ENCODE data around the gene TMEM94.
A peak's percentile ranks its signal among the peaks of the same experiment; 100 is the strongest.
"Not testable (repeated sequence)": the region's sequence is repeated elsewhere in the genome, so short reads cannot be mapped to it uniquely, and the experiment has no call there.

TMEM94 gene

GRCh38 chr17:75513641-75514000 is 57.2 kb downstream of the TMEM94 start:
- DNase-seq, result no peak

- DNase-seq, result no peak
Observed at GRCh38 chr17:75514299-75514918, 58.0 kb downstream of the TMEM94 start.

- no peak for DNase-seq
Observed at GRCh38 chr17:75514919-75515495, 58.6 kb downstream of the TMEM94 start.

GRCh38 chr17:75515496-75516254 is 59.2 kb downstream of the TMEM94 start, which contains the start of gene CASKIN2:
TSS of gene CASKIN2 (minus strand) at chr17:75515537. CDS start at chr17:75513804, 1,733 bp downstream.
- peak; percentile 75 to 78 for DNase-seq

GRCh38 chr17:75516255-75516618 is 59.8 kb downstream of the TMEM94 start, which contains the start of gene TSEN54:
TSS of gene TSEN54 (plus strand) at chr17:75516528. CDS start at chr17:75516561, 33 bp downstream.
- peak; percentile 93 to 95 for DNase-seq

GRCh38 chr17:75516619-75517296 is 60.3 kb downstream of the TMEM94 start:
- DNase-seq, result peak; percentile 6 to 24

- peak; percentile 8 to 45 for DNase-seq
Observed at GRCh38 chr17:75517297-75517865, 60.9 kb downstream of the TMEM94 start.

- peak; percentile 46 to 71 for DNase-seq
Observed at GRCh38 chr17:75518201-75518600, 61.8 kb downstream of the TMEM94 start.

GRCh38 chr17:75518983-75519537 is 62.6 kb downstream of the TMEM94 start:
- DNase-seq, result no peak

- DNase-seq, result not testable (repeated sequence)
Observed at GRCh38 chr17:75520413-75520812, 64.0 kb downstream of the TMEM94 start.

GRCh38 chr17:75521290-75521689 is 64.9 kb downstream of the TMEM94 start:
- no peak for DNase-seq

- no peak for DNase-seq
Observed at GRCh38 chr17:75521951-75522727, 65.7 kb downstream of the TMEM94 start.

- no peak for DNase-seq
Observed at GRCh38 chr17:75523647-75524046, 67.2 kb downstream of the TMEM94 start.

GRCh38 chr17:75524269-75524969 is 68.0 kb downstream of the TMEM94 start:
- DNase-seq, result peak in 1 of 2 donors; percentile 12

- peak; percentile 87 to 92 for DNase-seq
Observed at GRCh38 chr17:75524970-75525805, 68.8 kb downstream of the TMEM94 start, which contains the start of gene LLGL2. TSS of gene LLGL2 (plus strand) at chr17:75525697. CDS start at chr17:75543427, 17,730 bp downstream.

GRCh38 chr17:75525806-75526554 is 69.5 kb downstream of the TMEM94 start:
- DNase-seq, result no peak

GRCh38 chr17:75526555-75527270 is 70.3 kb downstream of the TMEM94 start:
- DNase-seq, result no peak

Data from CD4-positive, alpha-beta T cell treated with Interferon alpha-2 for 1 hour (primary cell).